ENCODE measurements around the gene FTSJ3.

The FTSJ3 gene

DNA sequence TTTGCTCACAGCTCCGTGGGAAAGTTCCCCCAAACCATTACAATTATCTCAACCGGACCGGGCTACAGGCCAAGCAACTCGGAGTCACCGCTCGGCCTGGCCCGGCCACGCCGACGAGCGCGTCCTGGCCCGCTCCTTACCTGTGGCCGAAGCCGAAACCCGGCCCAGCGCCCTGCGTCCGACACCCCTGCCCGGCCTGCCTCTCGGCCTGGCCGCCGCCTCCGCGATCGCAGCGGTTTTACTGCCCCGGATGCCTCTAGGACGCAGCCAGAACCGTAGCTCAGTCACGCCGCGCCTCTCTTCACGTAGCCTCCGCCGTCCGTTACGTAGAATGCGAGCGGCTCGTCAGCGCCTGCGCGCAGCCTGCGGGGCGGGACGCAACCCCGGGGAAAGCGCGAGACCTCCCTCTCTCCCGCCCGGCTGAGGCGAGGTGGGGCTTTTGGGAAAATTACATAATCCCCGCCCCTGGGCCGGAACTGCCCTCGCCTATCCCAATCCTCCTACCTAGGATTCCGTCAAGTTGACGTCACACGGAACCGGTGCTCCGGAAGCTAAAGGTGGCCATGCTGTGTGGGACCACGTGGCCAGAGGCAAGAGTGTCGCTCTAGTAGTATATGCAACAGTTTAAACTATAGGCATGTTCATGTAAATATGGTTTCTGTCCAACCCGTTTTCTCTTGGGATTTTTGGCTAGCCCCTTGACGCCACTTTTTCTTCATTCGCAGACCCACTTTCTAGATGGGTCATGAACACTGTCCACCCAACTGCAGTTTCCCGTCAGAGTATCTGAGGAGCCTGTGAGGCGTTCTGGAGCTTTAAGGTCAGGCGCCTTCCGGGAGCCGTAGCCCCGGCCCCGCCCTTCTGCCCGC lies 54.0 kb downstream of the FTSJ3 start, which contains the start of gene CCDC47 (continued):
- TF ChIP-seq, protein P1, sequence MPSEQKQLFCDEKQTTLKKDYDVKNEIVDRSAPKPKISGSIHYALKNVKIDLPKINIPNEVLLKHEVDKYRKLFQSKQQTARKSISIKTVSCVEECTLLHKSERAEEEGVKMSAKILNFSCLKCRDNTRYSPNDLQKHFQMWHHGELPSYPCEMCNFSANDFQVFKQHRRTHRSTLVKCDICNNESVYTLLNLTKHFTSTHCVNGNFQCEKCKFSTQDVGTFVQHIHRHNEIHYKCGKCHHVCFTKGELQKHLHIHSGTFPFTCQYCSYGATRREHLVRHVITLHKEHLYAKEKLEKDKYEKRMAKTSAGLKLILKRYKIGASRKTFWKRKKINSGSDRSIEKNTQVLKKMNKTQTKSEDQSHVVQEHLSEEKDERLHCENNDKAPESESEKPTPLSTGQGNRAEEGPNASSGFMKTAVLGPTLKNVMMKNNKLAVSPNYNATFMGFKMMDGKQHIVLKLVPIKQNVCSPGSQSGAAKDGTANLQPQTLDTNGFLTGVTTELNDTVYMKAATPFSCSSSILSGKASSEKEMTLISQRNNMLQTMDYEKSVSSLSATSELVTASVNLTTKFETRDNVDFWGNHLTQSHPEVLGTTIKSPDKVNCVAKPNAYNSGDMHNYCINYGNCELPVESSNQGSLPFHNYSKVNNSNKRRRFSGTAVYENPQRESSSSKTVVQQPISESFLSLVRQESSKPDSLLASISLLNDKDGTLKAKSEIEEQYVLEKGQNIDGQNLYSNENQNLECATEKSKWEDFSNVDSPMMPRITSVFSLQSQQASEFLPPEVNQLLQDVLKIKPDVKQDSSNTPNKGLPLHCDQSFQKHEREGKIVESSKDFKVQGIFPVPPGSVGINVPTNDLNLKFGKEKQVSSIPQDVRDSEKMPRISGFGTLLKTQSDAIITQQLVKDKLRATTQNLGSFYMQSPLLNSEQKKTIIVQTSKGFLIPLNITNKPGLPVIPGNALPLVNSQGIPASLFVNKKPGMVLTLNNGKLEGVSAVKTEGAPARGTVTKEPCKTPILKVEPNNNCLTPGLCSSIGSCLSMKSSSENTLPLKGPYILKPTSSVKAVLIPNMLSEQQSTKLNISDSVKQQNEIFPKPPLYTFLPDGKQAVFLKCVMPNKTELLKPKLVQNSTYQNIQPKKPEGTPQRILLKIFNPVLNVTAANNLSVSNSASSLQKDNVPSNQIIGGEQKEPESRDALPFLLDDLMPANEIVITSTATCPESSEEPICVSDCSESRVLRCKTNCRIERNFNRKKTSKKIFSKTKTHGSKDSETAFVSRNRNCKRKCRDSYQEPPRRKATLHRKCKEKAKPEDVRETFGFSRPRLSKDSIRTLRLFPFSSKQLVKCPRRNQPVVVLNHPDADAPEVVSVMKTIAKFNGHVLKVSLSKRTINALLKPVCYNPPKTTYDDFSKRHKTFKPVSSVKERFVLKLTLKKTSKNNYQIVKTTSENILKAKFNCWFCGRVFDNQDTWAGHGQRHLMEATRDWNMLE (tag by site-specific recombination; conservative IDR thresholded peaks at IDR 0.05; ENCODE audit: low read depth) = peak; percentile 97
- TF ChIP-seq ZNF16 (tag by site-specific recombination; IDR thresholded peaks at IDR 0.05; ENCODE audit: low read depth) (no peak), ZBTB20 (tag by site-specific recombination; IDR thresholded peaks at IDR 0.05) (peak; percentile 57; the same call in 1 of the 2 replicates), ZNF660 (tag by site-specific recombination; IDR thresholded peaks at IDR 0.05) (peak; percentile 73), BCL11B (tag by site-specific recombination; IDR thresholded peaks at IDR 0.05; ENCODE audit: low read depth) (peak; percentile 45; the same call in 1 of the 2 replicates), ZSCAN30 (tag by site-specific recombination; IDR thresholded peaks at IDR 0.05) (peak; percentile 55), ZNF155 (tag by site-specific recombination; IDR thresholded peaks at IDR 0.05) (no peak), ZNF324 (tag by site-specific recombination; IDR thresholded peaks at IDR 0.05) (peak; percentile 93), ZNF174 (tag by site-specific recombination; IDR thresholded peaks at IDR 0.05) (no peak), ZNF777 (tag by site-specific recombination; IDR thresholded peaks at IDR 0.05; ENCODE audit: borderline replicate concordance) (no peak), ZBTB8A (tag by site-specific recombination; IDR thresholded peaks at IDR 0.05) (peak; percentile 73)
- TF ChIP-seq, protein P2, sequence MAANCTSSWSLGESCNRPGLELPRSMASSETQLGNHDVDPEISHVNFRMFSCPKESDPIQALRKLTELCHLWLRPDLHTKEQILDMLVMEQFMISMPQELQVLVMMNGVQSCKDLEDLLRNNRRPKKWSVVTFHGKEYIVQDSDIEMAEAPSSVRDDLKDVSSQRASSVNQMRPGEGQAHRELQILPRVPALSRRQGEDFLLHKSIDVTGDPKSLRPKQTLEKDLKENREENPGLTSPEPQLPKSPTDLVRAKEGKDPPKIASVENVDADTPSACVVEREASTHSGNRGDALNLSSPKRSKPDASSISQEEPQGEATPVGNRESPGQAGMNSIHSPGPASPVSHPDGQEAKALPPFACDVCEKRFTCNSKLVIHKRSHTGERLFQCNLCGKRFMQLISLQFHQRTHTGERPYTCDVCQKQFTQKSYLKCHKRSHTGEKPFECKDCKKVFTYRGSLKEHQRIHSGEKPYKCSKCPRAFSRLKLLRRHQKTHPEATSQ (tag by site-specific recombination; IDR thresholded peaks at IDR 0.05) = 0 out of 2 replicates have a peak, but pooled peaks have one; percentile 36
- TF ChIP-seq, protein P3, sequence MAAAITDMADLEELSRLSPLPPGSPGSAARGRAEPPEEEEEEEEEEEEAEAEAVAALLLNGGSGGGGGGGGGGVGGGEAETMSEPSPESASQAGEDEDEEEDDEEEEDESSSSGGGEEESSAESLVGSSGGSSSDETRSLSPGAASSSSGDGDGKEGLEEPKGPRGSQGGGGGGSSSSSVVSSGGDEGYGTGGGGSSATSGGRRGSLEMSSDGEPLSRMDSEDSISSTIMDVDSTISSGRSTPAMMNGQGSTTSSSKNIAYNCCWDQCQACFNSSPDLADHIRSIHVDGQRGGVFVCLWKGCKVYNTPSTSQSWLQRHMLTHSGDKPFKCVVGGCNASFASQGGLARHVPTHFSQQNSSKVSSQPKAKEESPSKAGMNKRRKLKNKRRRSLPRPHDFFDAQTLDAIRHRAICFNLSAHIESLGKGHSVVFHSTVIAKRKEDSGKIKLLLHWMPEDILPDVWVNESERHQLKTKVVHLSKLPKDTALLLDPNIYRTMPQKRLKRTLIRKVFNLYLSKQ (tag by site-specific recombination; IDR thresholded peaks at IDR 0.05; ENCODE audit: borderline replicate concordance) = no peak
- TF ChIP-seq, protein P4, sequence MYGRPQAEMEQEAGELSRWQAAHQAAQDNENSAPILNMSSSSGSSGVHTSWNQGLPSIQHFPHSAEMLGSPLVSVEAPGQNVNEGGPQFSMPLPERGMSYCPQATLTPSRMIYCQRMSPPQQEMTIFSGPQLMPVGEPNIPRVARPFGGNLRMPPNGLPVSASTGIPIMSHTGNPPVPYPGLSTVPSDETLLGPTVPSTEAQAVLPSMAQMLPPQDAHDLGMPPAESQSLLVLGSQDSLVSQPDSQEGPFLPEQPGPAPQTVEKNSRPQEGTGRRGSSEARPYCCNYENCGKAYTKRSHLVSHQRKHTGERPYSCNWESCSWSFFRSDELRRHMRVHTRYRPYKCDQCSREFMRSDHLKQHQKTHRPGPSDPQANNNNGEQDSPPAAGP (tag by site-specific recombination; IDR thresholded peaks at IDR 0.05) = peak; percentile 77

DNA sequence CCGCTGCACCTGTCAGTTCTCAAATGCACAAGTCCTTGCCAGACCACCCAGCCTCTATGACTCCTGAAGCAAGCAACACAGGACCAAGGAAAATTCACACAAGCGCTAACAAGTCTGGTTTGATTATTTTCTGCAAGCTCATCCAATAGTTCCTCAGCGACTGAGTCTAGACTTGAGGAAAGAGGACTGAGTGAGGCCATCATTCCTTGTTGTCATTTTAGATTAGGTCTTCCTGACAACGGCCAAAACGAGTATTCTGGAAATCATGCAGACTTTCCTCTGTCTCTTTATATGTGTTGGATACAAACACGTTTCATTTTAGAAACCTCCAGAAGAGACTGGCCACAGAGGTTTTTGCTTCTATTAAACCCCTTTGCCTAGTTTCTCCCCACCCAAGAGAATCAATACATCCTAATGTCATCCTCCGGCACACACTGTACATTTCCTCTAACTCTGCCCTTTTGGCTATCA lies 54.6 kb downstream of the FTSJ3 start:
- Histone ChIP-seq H3K36me3 (ENCODE audit: control insufficient read depth in 2 of 2, insufficient read depth in 1 of 2, low read length in 2 of 2) (peaks cover 25 to 49% of the 10 kb centered on the region in 2 experiments), H3K4me1 (ENCODE audit: control insufficient read depth, insufficient read depth, low read length) (no peaks in the 10 kb centered on the region; the same call in 1 of the 2 replicates), H3K27ac (ENCODE audit: extremely low read depth, low read depth, low read length) (peak overlapping the region; percentile 91), H3K4me3 (ENCODE audit: low read depth, low read length) (peak overlapping the region; percentile 80), H3K9me3 (ENCODE audit: control insufficient read depth, insufficient read depth, low read depth, low read length) (no peaks in the 10 kb centered on the region)
- ChIA-PET CTCF (interaction anchor here (1.0 to 1.3 kb wide), 3 partner anchors 24 to 74 kb away, joined by 3 to 8 read pairs (median 3); no protein-coding TSS in a partner anchor), POLR2A (interaction anchor here (0.6 to 3.8 kb wide), 27 partner anchors 10 to 366 kb away, joined by 3 to 40 read pairs (median 6); partner anchors contain the start of genes DCAF7, MAP3K3, PSMC5 and STRADA)
- TF ChIP-seq GLI4 (tag by site-specific recombination; IDR thresholded peaks at IDR 0.05) (no peak), ZNF558 (tag by site-specific recombination; IDR thresholded peaks at IDR 0.05) (no peak), WT1 (tag by site-specific recombination; IDR thresholded peaks at IDR 0.05) (no peak), YY1 (tag by site-specific recombination; IDR thresholded peaks at IDR 0.05) (0 out of 2 replicates have a peak, but pooled peaks have one; percentile 24), ZNF560 (tag by site-specific recombination; IDR thresholded peaks at IDR 0.05; ENCODE audit: borderline replicate concordance) (no peak), SP2 (tag by site-specific recombination; IDR thresholded peaks at IDR 0.05) (no peak), ZBTB1 (tag by site-specific recombination; IDR thresholded peaks at IDR 0.05) (no peak), ZNF501 (tag by site-specific recombination; IDR thresholded peaks at IDR 0.05) (no peak)
- TF ChIP-seq, protein P5, sequence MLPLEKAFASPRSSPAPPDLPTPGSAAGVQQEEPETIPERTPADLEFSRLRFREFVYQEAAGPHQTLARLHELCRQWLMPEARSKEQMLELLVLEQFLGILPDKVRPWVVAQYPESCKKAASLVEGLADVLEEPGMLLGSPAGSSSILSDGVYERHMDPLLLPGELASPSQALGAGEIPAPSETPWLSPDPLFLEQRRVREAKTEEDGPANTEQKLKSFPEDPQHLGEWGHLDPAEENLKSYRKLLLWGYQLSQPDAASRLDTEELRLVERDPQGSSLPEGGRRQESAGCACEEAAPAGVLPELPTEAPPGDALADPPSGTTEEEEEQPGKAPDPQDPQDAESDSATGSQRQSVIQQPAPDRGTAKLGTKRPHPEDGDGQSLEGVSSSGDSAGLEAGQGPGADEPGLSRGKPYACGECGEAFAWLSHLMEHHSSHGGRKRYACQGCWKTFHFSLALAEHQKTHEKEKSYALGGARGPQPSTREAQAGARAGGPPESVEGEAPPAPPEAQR (tag by site-specific recombination; IDR thresholded peaks at IDR 0.05) = no peak
- TF ChIP-seq, protein P4 (tag by site-specific recombination; IDR thresholded peaks at IDR 0.05) = no peak

All from HEK293 (cell line).